Fibroblast of lung (primary cell): Measurements from ENCODE around the gene TPRKB. TPM values are rescaled to one million over a fixed set of nuclear protein-coding genes. Genes with fewer than 3 reads are reported as not detected.

Source experiments
- DNase-seq, 2 donors: peaks; one replicate each; pipeline versions ENCODE4 v3.0.0 to v3.0.0-alpha.2; 2010; ENCODE audit warnings: low read depth in 2 of 2
- H2AFZ ChIP-seq: 2 replicates; pipeline ENCODE4 v1.5.1; 2012; ENCODE audit warnings: low read length, control low read depth, inconsistent platforms
- H3K27ac ChIP-seq: 2 replicates; pipeline ENCODE4 v1.5.1; 2011; ENCODE audit warnings: low read length, control low read depth; ENCODE audit not compliant: insufficient read depth
- H3K27me3 ChIP-seq: 2 replicates; pipeline ENCODE4 v1.5.1; 2011; ENCODE audit warnings: mild to moderate bottlenecking, low read length; ENCODE audit not compliant: control insufficient read depth, insufficient read depth
- H3K36me3 ChIP-seq: 2 replicates; pipeline ENCODE4 v1.5.1; 2011; ENCODE audit warnings: low read length; ENCODE audit not compliant: control insufficient read depth, insufficient read depth
- H3K4me1 ChIP-seq: 2 replicates; pipeline ENCODE4 v1.5.1; 2011; ENCODE audit warnings: low read length; ENCODE audit not compliant: control insufficient read depth, insufficient read depth; ENCODE audit errors: extremely low read depth
- H3K4me2 ChIP-seq: 2 replicates; pipeline ENCODE4 v1.5.1; 2011; ENCODE audit warnings: low read length, control low read depth; ENCODE audit not compliant: insufficient read depth; ENCODE audit errors: extremely low read depth
- H3K4me3 ChIP-seq, 4 experiments: fragments of 200-600 bp in 1 of 4; sonication (generic) in 1 of 4; replicated peaks in 1 of 4; 2 replicates each; pipeline ENCODE4 v1.5.1; 2011 to 2016; ENCODE audit warnings: low read length in 4 of 4, low read depth in 3 of 4, mild to moderate bottlenecking in 3 of 4, control low read depth in 2 of 4, inconsistent platforms in 1 of 4, mixed read lengths in 1 of 4; ENCODE audit not compliant: insufficient read depth in 1 of 4; ENCODE audit errors: control extremely low read depth in 1 of 4
- H3K79me2 ChIP-seq: 2 replicates; pipeline ENCODE4 v1.5.1; 2012; ENCODE audit warnings: mild to moderate bottlenecking, low read length, inconsistent platforms; ENCODE audit not compliant: control insufficient read depth, insufficient read depth
- H3K9ac ChIP-seq: 2 replicates; pipeline ENCODE4 v1.5.1; 2011; ENCODE audit warnings: mild to moderate bottlenecking, low read length, control low read depth; ENCODE audit not compliant: insufficient read depth
- H3K9me3 ChIP-seq: 2 replicates; pipeline ENCODE4 v1.5.1; 2012; ENCODE audit warnings: low read depth, low read length; ENCODE audit not compliant: control insufficient read depth, insufficient read depth
- H4K20me1 ChIP-seq: 2 replicates; pipeline ENCODE4 v1.5.1; 2011; ENCODE audit warnings: low read length; ENCODE audit not compliant: control insufficient read depth, insufficient read depth; ENCODE audit errors: extremely low read depth
- EZH2 ChIP-seq: IDR thresholded peaks from 2 replicates; pipeline ENCODE4 v1.5.1; 2012; ENCODE audit warnings: low read length, control low read depth, mild to moderate bottlenecking; ENCODE audit errors: missing control alignments
- polyA plus RNA-seq, 2 donors: library from polyadenylated mRNA; depleted of rRNA in 1 of 2; stranded (reverse) in 1 of 2; unstranded in 1 of 2; fragments of >200 nt; gene quantifications; 2 replicates each; pipeline ENCODE4 v1.2.1, GENCODE V29; 2011 to 2012; ENCODE audit warnings: missing spikeins in 1 of 2
- total RNA-seq: library from RNA; depleted of rRNA; stranded (reverse); fragments of >200 nt; gene quantifications from 2 replicates; pipeline ENCODE4 v1.2.1, GENCODE V29; 2014
- TF ChIP-seq, protein P1 (sequence below), 2 donors: IDR thresholded peaks in 1 of 2; conservative IDR thresholded peaks in 1 of 2; 1 replicate in 1 of 2; 2 replicates in 1 of 2; pipeline ENCODE4 v1.5.1; 2011 to 2012; ENCODE audit warnings: low read length in 2 of 2, control low read depth in 1 of 2, inconsistent platforms in 1 of 2, low read depth in 1 of 2, mild to moderate bottlenecking in 1 of 2

TPRKB gene
- total and polyA plus RNA-seq, 2 donors (not counting 1 experiment from before 2014, with no cell fraction given), result 16.5 to 26.8 TPM

DNA sequence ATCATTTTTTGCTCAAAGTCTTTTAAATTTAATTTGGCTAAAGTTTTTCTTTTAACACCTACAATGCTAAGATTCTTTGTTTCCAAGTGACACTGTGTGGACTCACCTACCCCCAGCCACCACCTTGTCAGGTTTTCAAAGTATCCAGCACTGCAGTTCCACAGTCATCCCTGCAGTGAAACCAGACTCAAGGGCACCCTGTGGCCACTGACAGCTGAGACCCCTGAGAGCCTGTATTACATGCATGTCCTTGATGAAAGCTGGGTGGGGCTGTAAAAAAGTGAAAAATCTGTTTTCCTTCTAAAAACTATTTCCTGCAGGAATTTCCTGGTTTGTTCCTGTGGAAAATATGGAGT, 19.9 kb downstream of the TPRKB start:
- Histone ChIP-seq H2AFZ (no peak overlapping the region), H3K9ac (no peak overlapping the region), H3K4me3 (no peak overlapping the region), H3K27me3 (no peaks in the 10 kb centered on the region), H3K27ac (no peak overlapping the region), H3K79me2 (no peaks in the 10 kb centered on the region), H3K36me3 (no peaks in the 10 kb centered on the region), H4K20me1 (no peaks in the 10 kb centered on the region), H3K4me1 (no peaks in the 10 kb centered on the region), H3K4me2 (no peak overlapping the region), H3K9me3 (no peaks in the 10 kb centered on the region)
- TF ChIP-seq, protein P1, sequence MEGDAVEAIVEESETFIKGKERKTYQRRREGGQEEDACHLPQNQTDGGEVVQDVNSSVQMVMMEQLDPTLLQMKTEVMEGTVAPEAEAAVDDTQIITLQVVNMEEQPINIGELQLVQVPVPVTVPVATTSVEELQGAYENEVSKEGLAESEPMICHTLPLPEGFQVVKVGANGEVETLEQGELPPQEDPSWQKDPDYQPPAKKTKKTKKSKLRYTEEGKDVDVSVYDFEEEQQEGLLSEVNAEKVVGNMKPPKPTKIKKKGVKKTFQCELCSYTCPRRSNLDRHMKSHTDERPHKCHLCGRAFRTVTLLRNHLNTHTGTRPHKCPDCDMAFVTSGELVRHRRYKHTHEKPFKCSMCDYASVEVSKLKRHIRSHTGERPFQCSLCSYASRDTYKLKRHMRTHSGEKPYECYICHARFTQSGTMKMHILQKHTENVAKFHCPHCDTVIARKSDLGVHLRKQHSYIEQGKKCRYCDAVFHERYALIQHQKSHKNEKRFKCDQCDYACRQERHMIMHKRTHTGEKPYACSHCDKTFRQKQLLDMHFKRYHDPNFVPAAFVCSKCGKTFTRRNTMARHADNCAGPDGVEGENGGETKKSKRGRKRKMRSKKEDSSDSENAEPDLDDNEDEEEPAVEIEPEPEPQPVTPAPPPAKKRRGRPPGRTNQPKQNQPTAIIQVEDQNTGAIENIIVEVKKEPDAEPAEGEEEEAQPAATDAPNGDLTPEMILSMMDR (conservative IDR thresholded peaks at IDR 0.05 in 1 of 2, IDR thresholded peaks at IDR 0.05 in 1 of 2; ENCODE audit: low read depth in 1 of 2, low read length in 2 of 2), result no peak
- TF ChIP-seq EZH2, result no peak
- DNase-seq, result no peak

DNA sequence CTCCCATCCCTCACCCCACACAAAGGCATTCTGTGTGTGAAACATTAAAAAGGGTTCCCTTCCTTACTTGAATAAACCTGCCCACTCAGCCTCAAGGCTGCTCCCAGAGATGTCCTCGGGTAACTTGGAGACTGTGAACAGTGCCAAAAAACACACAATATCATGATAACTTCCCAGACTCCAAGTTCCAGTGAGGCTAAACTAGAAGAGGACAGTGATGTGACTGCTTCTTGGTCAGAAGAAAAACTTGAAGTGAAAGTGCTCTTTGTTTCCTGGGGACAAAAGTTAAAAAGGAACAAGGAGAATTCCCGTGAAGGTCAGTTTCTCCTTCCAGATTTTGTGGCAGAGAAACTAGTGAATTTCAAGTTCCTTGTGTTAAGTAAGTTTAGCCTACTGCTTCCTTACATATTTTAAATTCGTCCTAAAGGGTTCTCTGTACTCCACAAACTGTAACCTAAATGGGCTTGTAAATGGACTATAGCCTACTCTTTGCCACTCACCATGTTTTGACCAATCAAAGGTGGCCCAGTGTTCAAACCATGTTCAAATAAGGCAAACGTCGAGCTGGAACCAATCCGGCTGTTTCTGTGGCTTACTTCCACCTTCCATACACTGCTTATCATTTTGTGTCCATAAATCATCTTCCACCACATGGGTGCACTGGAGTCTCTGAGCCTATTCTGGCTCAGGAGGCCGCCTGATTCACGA, 20.4 kb downstream of the TPRKB start:
- Histone ChIP-seq H3K79me2 (no peaks in the 10 kb centered on the region), H3K4me2 (peak overlapping the region; percentile 51), H3K9ac (no peak overlapping the region), H4K20me1 (no peaks in the 10 kb centered on the region), H3K4me3 (no peak overlapping the region), H3K4me1 (no peaks in the 10 kb centered on the region), H3K27ac (no peak overlapping the region), H3K9me3 (no peaks in the 10 kb centered on the region), H2AFZ (peak overlapping the region; percentile 59), H3K36me3 (no peaks in the 10 kb centered on the region), H3K27me3 (no peaks in the 10 kb centered on the region)
- peak; percentile 43 to 62 for DNase-seq
- TF ChIP-seq EZH2, result no peak
- TF ChIP-seq, protein P1 (conservative IDR thresholded peaks at IDR 0.05 in 1 of 2, IDR thresholded peaks at IDR 0.05 in 1 of 2; ENCODE audit: low read depth in 1 of 2, low read length in 2 of 2), result no peak

DNA sequence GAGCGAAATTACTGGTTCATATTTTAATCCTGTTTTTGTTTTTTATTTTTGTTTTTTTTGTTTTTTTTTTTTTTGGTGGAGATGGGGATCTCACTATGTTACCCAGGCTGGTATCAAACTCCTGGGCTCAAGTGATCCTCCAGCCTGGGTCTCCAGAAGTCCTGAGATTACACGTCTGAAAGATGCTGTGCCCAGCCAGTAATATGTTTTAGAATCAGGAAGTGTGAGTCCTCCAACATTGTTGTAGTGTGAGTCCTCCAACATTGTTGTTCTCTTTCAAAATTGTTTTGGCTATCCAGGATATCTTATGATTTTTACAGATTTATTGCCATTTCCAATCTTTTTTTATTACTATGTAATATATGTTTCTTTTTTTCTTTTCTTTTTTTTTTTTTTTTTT, 23.1 kb downstream of the TPRKB start:
- no peaks in the 10 kb centered on the region for H3K36me3 ChIP-seq
- H3K79me2 ChIP-seq, result no peaks in the 10 kb centered on the region
- H4K20me1 ChIP-seq, result no peaks in the 10 kb centered on the region
- H3K4me2 ChIP-seq, result no peak overlapping the region
- H3K9me3 ChIP-seq, result no peaks in the 10 kb centered on the region
- no peaks in the 10 kb centered on the region for H3K4me1 ChIP-seq
- H3K4me3 ChIP-seq, result no peak overlapping the region
- H3K9ac ChIP-seq, result no peak overlapping the region
- no peak for TF ChIP-seq EZH2
- TF ChIP-seq, protein P1 (conservative IDR thresholded peaks at IDR 0.05 in 1 of 2, IDR thresholded peaks at IDR 0.05 in 1 of 2; ENCODE audit: low read depth in 1 of 2, low read length in 2 of 2), result no peak
- no peak overlapping the region for H3K27ac ChIP-seq
- H3K27me3 ChIP-seq, result no peaks in the 10 kb centered on the region
- DNase-seq, result no peak
- H2AFZ ChIP-seq, result no peak overlapping the region
